Liver (tissue), 9 donors: ENCODE measurements around the gene NKD1. TPM values are rescaled to one million over a fixed set of nuclear protein-coding genes. Genes with fewer than 3 reads are reported as not detected.

ENCODE experiments used
- DNase-seq: peaks from one replicate; pipeline ENCODE4 v3.0.0-alpha.2; 2017; ENCODE audit warnings: low spot score
- H3K27ac ChIP-seq, 2 donors: one replicate each; pipeline ENCODE4 v1.7.0; 2013; ENCODE audit warnings: inconsistent platforms in 2 of 2, low read length in 2 of 2, control low read depth in 1 of 2, low read depth in 1 of 2, mild to moderate bottlenecking in 1 of 2
- H3K27me3 ChIP-seq, 4 donors: one replicate each; pipeline versions ENCODE4 v1.6.1 to v1.7.0; 2013; ENCODE audit warnings: low read length in 3 of 4, inconsistent platforms in 1 of 4, mild to moderate bottlenecking in 1 of 4, moderate library complexity in 1 of 4; ENCODE audit not compliant: control insufficient read depth in 4 of 4, insufficient read depth in 4 of 4
- H3K36me3 ChIP-seq, 4 donors: one replicate each; pipeline versions ENCODE4 v1.6.1 to v1.7.0; 2013; ENCODE audit warnings: low read length in 3 of 4, mild to moderate bottlenecking in 3 of 4, low read depth in 1 of 4, moderate library complexity in 1 of 4; ENCODE audit not compliant: control insufficient read depth in 4 of 4, insufficient read depth in 3 of 4
- H3K4me1 ChIP-seq, 4 donors: one replicate each; pipeline versions ENCODE4 v1.6.1 to v1.7.0; 2013; ENCODE audit warnings: low read length in 3 of 4, mild to moderate bottlenecking in 3 of 4, moderate library complexity in 1 of 4; ENCODE audit not compliant: control insufficient read depth in 4 of 4, insufficient read depth in 4 of 4
- H3K4me3 ChIP-seq, 3 donors: one replicate each; pipeline versions ENCODE4 v1.6.1 to v1.7.0; 2013; ENCODE audit warnings: low read length in 3 of 3, control low read depth in 1 of 3, low read depth in 1 of 3, mild to moderate bottlenecking in 1 of 3
- H3K9ac ChIP-seq, 2 donors: one replicate each; pipeline ENCODE4 v1.7.0; 2013; ENCODE audit warnings: low read length in 2 of 2, mild to moderate bottlenecking in 2 of 2, moderate library complexity in 2 of 2, control low read depth in 1 of 2, low read depth in 1 of 2
- H3K9me3 ChIP-seq, 4 donors: one replicate each; pipeline versions ENCODE4 v1.6.1 to v1.7.0; 2013; ENCODE audit warnings: low read length in 3 of 4; ENCODE audit not compliant: control insufficient read depth in 4 of 4
- CTCF ChIP-seq: fragments of 150-350 bp; IDR thresholded peaks from 2 replicates; pipeline ENCODE4 v1.5.1; 2017; ENCODE audit warnings: improper control_type of control experiment, low read depth, low read length; ENCODE audit not compliant: missing input control
- EGR1 ChIP-seq, 2 donors: IDR thresholded peaks; 2 replicates each; pipeline ENCODE4 v1.6.1; 2016 to 2018; ENCODE audit warnings: antibody characterized with exemption in 2 of 2, low read depth in 2 of 2
- FOXA1 ChIP-seq: IDR thresholded peaks from 2 replicates; pipeline ENCODE4 v1.6.1; 2016; ENCODE audit warnings: antibody characterized with exemption
- FOXA2 ChIP-seq: IDR thresholded peaks from 2 replicates; pipeline ENCODE4 v1.6.1; 2016; ENCODE audit warnings: antibody characterized with exemption
- GABPA ChIP-seq, 2 donors: IDR thresholded peaks in 1 of 2; conservative IDR thresholded peaks in 1 of 2; 2 replicates each; pipeline ENCODE4 v1.6.1; 2016; ENCODE audit warnings: antibody characterized with exemption in 2 of 2, mild to moderate bottlenecking in 1 of 2, moderate library complexity in 1 of 2
- HNF4A ChIP-seq, 2 donors: conservative IDR thresholded peaks; 2 replicates each; pipeline ENCODE4 v1.6.1; 2016; ENCODE audit warnings: antibody characterized with exemption in 2 of 2, mild to moderate bottlenecking in 2 of 2
- HNF4G ChIP-seq: IDR thresholded peaks from 2 replicates; pipeline ENCODE4 v1.6.1; 2016; ENCODE audit warnings: antibody characterized with exemption
- JUND ChIP-seq, 2 donors: IDR thresholded peaks; 2 replicates each; pipeline ENCODE4 v1.6.1; 2016; ENCODE audit warnings: antibody characterized with exemption in 2 of 2
- NR2F2 ChIP-seq: IDR thresholded peaks from 2 replicates; pipeline ENCODE4 v1.6.1; 2016; ENCODE audit warnings: antibody characterized with exemption
- RAD21 ChIP-seq, 2 donors: IDR thresholded peaks; 2 replicates each; pipeline ENCODE4 v1.6.1; 2016; ENCODE audit warnings: antibody characterized with exemption in 2 of 2, mild to moderate bottlenecking in 2 of 2
- REST ChIP-seq: IDR thresholded peaks from 2 replicates; pipeline ENCODE4 v1.6.1; 2016; ENCODE audit warnings: antibody characterized with exemption, mild to moderate bottlenecking
- RXRA ChIP-seq, 2 donors: IDR thresholded peaks; 2 replicates each; pipeline ENCODE4 v1.6.1; 2017 to 2018; ENCODE audit warnings: antibody characterized with exemption in 2 of 2, mild to moderate bottlenecking in 1 of 2
- SP1 ChIP-seq: IDR thresholded peaks from 2 replicates; pipeline ENCODE4 v1.6.1; 2018; ENCODE audit warnings: antibody characterized with exemption, mild to moderate bottlenecking
- TAF1 ChIP-seq: conservative IDR thresholded peaks from 2 replicates; pipeline ENCODE4 v1.6.1; 2016; ENCODE audit warnings: antibody characterized with exemption, mild to moderate bottlenecking
- ZBTB33 ChIP-seq: IDR thresholded peaks from 2 replicates; pipeline ENCODE4 v1.6.1; 2016; ENCODE audit warnings: antibody characterized with exemption
- WGBS: extraction: QIAGEN DNeasy Blood & Tissue Kit; methylation state at CpG from one replicate; pipeline ENCODE4 v1.1.7; 2013; 5-methylcytosine and 5-hydroxymethylcytosine counted together
- polyA plus RNA-seq, 2 donors: library from polyadenylated mRNA; stranded (reverse) in 1 of 2; unstranded in 1 of 2; fragments of 200-250 nt in 1 of 2; fragments of >200 nt in 1 of 2; fragmentation: Nextera tagmentation in 1 of 2; extraction: Ambion mirVana in 1 of 2; gene quantifications; one replicate each; pipeline versions ENCODE4 v1.2.1 to v1.2.3, GENCODE V29; 2013 to 2015
- total RNA-seq, 2 donors: library from RNA; depleted of rRNA; stranded (reverse); fragments of >200 nt; gene quantifications; one replicate each; pipeline ENCODE4 v1.2.3, GENCODE V29; 2014
- TF ChIP-seq, protein P1 (sequence below): IDR thresholded peaks from 2 replicates; pipeline ENCODE4 v1.6.1; 2016; ENCODE audit warnings: antibody characterized with exemption
- donor health status: healthy.
- donor health status: healthy.
- donor health status: healthy.
- donor health status: healthy.
- donor health status: healthy.

NKD1 gene
- total and polyA plus RNA-seq, 4 donors: 0.28 to 3.5 (median 0.85) TPM

DNA sequence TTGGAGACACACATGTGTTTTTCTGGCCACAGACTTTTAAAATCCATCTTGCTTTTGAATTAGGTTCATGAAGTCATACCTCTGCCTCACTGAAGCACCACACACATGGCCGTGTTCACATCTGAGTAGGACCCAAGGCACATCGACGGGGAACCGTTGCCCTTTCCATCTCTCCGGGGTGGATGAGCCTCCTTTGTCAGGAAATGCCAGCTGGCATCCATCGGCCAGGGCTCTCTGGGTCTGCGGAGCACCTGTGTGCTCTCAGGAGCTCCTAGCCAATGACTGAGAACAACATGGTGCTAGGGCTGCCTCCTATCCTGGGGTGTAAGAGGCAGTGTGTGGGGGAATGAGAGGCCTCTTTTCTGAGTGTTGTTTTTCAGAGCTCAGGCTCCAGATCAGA is 24.5 kb upstream of the NKD1 start:
- no peak overlapping the region for H3K27ac ChIP-seq
- H3K27me3 ChIP-seq: no peaks in the 10 kb centered on the region
- no peak for TF ChIP-seq REST
- TF ChIP-seq JUND (IDR thresholded peaks at IDR 0.05): no peak
- TF ChIP-seq RAD21 (IDR thresholded peaks at IDR 0.05): no peak
- TF ChIP-seq HNF4G: no peak
- TF ChIP-seq FOXA2: no peak
- no peak for TF ChIP-seq GABPA (IDR thresholded peaks at IDR 0.05 in 1 of 2, conservative IDR thresholded peaks at IDR 0.05 in 1 of 2)
- no peak for TF ChIP-seq FOXA1
- TF ChIP-seq CTCF: no peak
- TF ChIP-seq, protein P1, sequence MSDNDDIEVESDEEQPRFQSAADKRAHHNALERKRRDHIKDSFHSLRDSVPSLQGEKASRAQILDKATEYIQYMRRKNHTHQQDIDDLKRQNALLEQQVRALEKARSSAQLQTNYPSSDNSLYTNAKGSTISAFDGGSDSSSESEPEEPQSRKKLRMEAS: no peak
- no peak for TF ChIP-seq HNF4A (conservative IDR thresholded peaks at IDR 0.05)
- TF ChIP-seq SP1: no peak
- TF ChIP-seq EGR1 (IDR thresholded peaks at IDR 0.05; ENCODE audit: low read depth in 2 of 2): no peak
- no peak for TF ChIP-seq ZBTB33
- no peaks in the 10 kb centered on the region for H3K36me3 ChIP-seq
- H3K4me3 ChIP-seq: no peak overlapping the region
- no peaks in the 10 kb centered on the region for H3K4me1 ChIP-seq
- H3K9ac ChIP-seq: no peak overlapping the region
- WGBS: 94% methylated on average over 7 of the region's 7 CpGs
- DNase-seq: no peak
- H3K9me3 ChIP-seq: no peaks in the 10 kb centered on the region

DNA sequence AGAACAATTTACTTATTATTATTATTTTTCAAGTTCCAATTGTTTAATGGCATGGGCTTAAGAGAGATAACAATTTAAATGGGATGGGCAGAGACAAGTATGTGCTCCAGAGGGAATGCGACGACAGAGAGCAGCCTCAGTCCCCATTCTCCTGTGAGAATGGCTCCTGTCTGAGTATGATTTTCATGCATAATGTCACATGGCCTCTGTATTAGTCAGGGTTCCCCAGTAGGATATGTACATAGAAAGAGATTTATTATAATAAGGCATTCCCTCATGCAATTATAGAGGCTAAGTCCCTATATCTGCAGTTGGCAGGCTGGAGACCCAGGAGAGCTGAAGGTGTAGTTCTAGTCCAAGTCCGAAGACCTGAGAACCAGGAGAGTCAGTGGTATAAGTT is 22.9 kb upstream of the NKD1 start:
- TF ChIP-seq GABPA (IDR thresholded peaks at IDR 0.05 in 1 of 2, conservative IDR thresholded peaks at IDR 0.05 in 1 of 2): no peak
- TF ChIP-seq FOXA2: no peak
- TF ChIP-seq RXRA (IDR thresholded peaks at IDR 0.05): no peak
- TF ChIP-seq TAF1: no peak
- no peak for TF ChIP-seq CTCF
- TF ChIP-seq HNF4G: no peak
- TF ChIP-seq, protein P1: no peak
- TF ChIP-seq NR2F2: no peak
- TF ChIP-seq RAD21 (IDR thresholded peaks at IDR 0.05): no peak
- Histone ChIP-seq H3K4me3 (no peak overlapping the region), H3K4me1 (peaks cover 0 to 2% (median under 1%) of the 10 kb centered on the region in 4 donors), H3K27me3 (no peaks in the 10 kb centered on the region), H3K9me3 (peaks cover 0 to 8% (median 2%) of the 10 kb centered on the region in 4 donors), H3K36me3 (no peaks in the 10 kb centered on the region), H3K27ac (no peak overlapping the region), H3K9ac (no peak overlapping the region)
- no peak for DNase-seq
- 90% methylated on average over 3 of the region's 3 CpGs for WGBS
